GM12865 (cell line): ENCODE measurements around the gene ZBBX.

Experiments used
- DNase-seq: peaks from one replicate; pipeline ENCODE4 v3.0.0; 2010; ENCODE audit warnings: low read depth
- H3K4me3 ChIP-seq: 2 replicates; pipeline ENCODE4 v1.5.1; 2011; ENCODE audit warnings: mild to moderate bottlenecking, low read depth, low read length, control low read depth
- TF ChIP-seq, protein P1 (sequence below): IDR thresholded peaks from 2 replicates; pipeline ENCODE4 v1.5.1; 2011; ENCODE audit warnings: low read length, control low read depth, low read depth, inconsistent platforms; ENCODE audit not compliant: insufficient read depth; ENCODE audit errors: missing control alignments

Gene ZBBX

DNA sequence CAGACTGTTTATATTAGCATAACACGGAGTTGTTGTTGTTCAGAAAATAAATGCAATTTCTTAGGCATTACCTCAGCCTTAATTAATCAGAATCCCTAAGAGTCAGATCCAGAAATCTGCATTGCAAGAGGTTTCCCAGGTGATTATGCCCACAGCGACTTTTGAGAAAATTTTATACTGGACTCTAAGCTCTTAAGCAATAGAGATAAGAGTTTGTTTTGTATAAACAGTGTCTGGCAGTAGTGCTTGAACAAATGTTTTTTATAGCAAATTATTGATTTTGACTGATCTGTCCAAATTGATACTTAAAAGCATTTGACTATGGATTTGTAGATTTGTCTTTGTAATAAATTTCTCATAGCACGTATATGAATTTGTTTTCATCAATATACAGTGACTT lies 92.8 kb downstream of the ZBBX start:
- no peak for DNase-seq
- TF ChIP-seq, protein P1, sequence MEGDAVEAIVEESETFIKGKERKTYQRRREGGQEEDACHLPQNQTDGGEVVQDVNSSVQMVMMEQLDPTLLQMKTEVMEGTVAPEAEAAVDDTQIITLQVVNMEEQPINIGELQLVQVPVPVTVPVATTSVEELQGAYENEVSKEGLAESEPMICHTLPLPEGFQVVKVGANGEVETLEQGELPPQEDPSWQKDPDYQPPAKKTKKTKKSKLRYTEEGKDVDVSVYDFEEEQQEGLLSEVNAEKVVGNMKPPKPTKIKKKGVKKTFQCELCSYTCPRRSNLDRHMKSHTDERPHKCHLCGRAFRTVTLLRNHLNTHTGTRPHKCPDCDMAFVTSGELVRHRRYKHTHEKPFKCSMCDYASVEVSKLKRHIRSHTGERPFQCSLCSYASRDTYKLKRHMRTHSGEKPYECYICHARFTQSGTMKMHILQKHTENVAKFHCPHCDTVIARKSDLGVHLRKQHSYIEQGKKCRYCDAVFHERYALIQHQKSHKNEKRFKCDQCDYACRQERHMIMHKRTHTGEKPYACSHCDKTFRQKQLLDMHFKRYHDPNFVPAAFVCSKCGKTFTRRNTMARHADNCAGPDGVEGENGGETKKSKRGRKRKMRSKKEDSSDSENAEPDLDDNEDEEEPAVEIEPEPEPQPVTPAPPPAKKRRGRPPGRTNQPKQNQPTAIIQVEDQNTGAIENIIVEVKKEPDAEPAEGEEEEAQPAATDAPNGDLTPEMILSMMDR = no peak
- H3K4me3 ChIP-seq = no peak overlapping the region

DNA sequence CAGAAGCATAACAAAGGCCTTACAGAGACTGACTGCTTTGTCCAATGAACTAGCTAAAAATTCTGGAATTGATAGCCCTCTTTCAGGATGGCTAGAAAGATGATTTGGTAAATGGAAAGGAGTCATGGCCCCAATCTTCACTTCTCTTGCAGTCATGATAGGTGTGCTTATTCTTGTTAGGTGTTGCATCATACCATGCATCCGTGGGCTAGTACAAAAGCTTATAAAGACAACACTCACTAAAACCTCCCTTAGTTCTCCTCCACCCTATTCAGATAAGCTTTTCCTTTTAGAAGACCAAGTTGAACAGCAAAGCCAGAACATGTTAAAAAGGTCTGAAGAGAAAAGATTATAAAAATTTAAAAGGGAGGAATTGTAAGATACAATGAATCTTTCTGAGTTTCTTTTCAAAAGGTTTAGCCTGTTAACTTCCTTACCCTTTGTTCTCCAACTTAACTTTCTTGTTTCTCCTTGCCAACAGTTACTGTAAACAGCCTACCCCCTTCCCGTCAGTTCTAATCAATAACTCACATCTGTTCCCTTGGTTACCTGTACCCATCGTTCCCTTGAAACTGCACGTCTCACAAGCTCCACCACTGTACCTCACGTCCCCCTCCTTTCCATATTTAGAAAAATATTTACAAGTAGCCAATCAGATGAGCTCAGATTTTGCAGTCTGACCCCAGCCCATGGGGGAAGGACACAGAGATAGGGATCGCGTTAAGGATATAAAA lies 105.8 kb downstream of the ZBBX start:
- no peak for DNase-seq
- no peak overlapping the region for H3K4me3 ChIP-seq
- TF ChIP-seq, protein P1 = no peak

DNA sequence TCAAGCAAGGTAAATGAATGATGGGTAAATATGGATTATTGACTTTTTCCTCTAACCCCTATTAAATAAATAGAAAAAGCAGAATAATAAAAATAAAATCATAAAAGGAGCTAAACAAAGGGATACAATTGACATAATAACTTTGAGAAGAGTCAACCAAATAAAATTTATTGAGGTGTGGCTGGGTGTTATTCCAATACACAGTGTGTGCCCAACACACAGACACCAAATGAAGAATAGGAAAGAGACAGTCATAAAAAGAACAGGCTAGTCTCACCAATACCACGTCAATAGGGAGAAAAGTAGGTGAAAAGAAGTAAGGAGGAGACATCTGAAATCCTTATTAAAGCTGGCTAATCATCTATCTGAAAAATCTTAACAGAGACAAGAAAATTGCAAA lies 127.1 kb downstream of the ZBBX start:
- DNase-seq = no peak
- TF ChIP-seq, protein P1 = no peak
- no peak overlapping the region for H3K4me3 ChIP-seq

DNA sequence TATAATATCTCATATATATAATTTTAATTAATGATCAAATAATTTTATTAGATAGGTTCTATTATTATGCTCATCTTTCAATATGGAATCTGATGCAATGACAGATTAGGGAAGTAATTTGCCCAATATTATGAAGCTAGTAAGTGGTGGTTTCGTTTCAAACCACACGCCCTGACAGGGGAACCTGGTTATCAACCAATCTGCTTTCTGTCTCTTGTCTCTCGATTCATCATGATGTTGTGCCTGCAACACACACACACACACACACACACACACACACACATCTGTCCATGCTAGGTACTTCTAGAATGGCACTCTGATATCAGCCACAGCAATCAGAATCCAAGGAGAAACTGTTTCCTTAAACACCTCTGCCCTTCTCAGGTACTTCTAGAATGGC lies 128.4 kb downstream of the ZBBX start:
- DNase-seq = no peak
- TF ChIP-seq, protein P1 = no peak
- H3K4me3 ChIP-seq = no peak overlapping the region

DNA sequence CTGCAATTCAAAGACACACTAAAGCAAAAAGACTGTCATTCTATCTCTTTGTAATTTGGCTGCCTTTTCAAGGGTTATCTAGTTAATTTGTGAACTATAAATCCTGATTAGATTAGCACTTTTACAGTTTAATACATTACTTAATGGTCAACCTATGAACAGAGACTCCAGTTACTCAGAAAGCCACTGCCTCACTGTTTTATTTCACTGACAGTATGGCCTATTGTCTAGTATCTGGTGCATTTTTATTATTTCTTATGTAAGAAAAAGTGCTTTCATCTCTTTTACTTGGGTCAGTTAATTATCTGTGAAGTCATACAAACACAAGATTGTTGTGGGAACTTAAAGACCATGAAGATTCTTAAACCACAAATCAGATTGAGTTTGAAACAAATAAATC lies 133.8 kb downstream of the ZBBX start:
- no peak for DNase-seq
- no peak overlapping the region for H3K4me3 ChIP-seq
- TF ChIP-seq, protein P1 = no peak

DNA sequence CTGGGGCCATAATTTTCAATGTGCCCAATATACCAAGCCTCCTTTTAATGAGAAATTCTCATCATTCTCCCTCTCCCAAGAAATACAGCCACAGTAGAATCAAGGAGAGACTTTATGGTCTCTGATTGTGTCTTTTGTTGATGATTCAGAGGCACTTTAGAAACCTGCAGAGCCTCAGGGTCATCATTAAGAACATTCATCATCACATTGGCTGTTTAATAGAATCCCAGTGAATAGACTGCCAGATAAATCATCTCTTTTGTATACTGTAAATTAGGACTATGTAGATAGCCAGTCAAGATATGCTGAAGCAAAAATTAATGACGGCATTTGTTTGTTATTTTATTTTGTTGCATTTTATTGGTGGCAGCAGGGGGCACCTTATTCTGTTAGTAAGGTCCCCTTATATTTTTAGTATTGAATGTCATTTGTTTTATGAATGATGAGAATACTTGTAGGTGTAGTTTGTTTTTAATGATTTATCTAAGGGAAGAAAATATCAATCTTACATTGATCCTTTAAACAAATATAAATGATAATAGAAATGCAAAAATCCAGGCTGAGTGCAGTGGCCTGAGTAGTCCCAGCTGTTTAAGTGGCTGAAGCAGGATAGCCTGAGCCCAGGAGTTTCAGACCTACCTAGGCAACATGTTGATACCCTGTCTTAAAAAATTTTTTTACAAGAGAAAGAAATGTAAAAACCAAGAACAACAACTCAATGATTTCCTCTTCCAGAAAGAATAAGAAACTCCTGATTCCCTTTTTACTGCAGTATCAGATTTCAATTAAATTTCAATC lies 138.8 kb downstream of the ZBBX start:
- TF ChIP-seq, protein P1 = no peak
- DNase-seq = no peak

More for the DNA sequence above, 138.8 kb downstream of the ZBBX start:
- H3K4me3 ChIP-seq = no peak overlapping the region
